HepG2 (cell line): ENCODE data around the gene ASB16. TPM values are rescaled to one million over a fixed set of nuclear protein-coding genes. Genes with fewer than 3 reads are reported as not detected.
A peak's percentile ranks its signal among the peaks of the same experiment; 100 is the strongest.

Experiments used
- CENPT ChIP-seq: sonication (generic); formaldehyde crosslinking; IDR thresholded peaks from 2 replicates; pipeline ENCODE4 v1.8.0; 2022; ENCODE audit warnings: low read depth, mild to moderate bottlenecking, moderate library complexity, missing genetic modification reagents
- ELF1 ChIP-seq: sonication (generic); formaldehyde crosslinking; IDR thresholded peaks from 2 replicates; pipeline ENCODE4 v1.4.0; 2020; ENCODE audit warnings: missing genetic modification reagents
- FIP1L1 ChIP-seq: fragments of 200-400 bp; formaldehyde crosslinking; IDR thresholded peaks from 2 replicates; pipeline ENCODE4 v1.6.1; 2018; ENCODE audit warnings: low read depth, mild to moderate bottlenecking, low read length, moderate library complexity, borderline replicate concordance; ENCODE audit not compliant: insufficient read depth
- FOSL1 ChIP-seq: sonication (generic); formaldehyde crosslinking; IDR thresholded peaks from 2 replicates; pipeline ENCODE4 v1.9.0; 2021; ENCODE audit warnings: missing genetic modification reagents, borderline replicate concordance
- HCFC1 ChIP-seq: fragments of 150-350 bp; IDR thresholded peaks from 2 replicates; pipeline ENCODE4 v1.6.1; 2014; ENCODE audit warnings: low read depth, low read length
- HNF1A ChIP-seq, 2 experiments: sonication (generic) in 1 of 2; formaldehyde crosslinking in 1 of 2; IDR thresholded peaks; 2 replicates each; pipeline versions ENCODE4 v1.4.0 to v1.6.1; 2016 to 2020; ENCODE audit warnings: borderline replicate concordance in 1 of 2, low read depth in 1 of 2, mild to moderate bottlenecking in 1 of 2, missing genetic modification reagents in 1 of 2
- IRF2 ChIP-seq: IDR thresholded peaks from 2 replicates; pipeline ENCODE4 v1.6.1; 2018; ENCODE audit warnings: missing genetic modification reagents, missing compliant biosample characterization
- KDM5B ChIP-seq: sonication (generic); formaldehyde crosslinking; IDR thresholded peaks from 2 replicates; pipeline ENCODE4 v1.4.0; 2020; ENCODE audit warnings: missing genetic modification reagents, mild to moderate bottlenecking, borderline replicate concordance
- KIAA2018 ChIP-seq: sonication (generic); formaldehyde crosslinking; IDR thresholded peaks from 2 replicates; pipeline ENCODE4 v1.5.0; 2020; ENCODE audit warnings: mild to moderate bottlenecking, missing genetic modification reagents, borderline replicate concordance
- MED1 ChIP-seq: sonication (generic); formaldehyde crosslinking; IDR thresholded peaks from 2 replicates; pipeline ENCODE4 v1.4.0; 2020; ENCODE audit warnings: missing genetic modification reagents
- SIN3B ChIP-seq: fragments of 150-350 bp; IDR thresholded peaks from 2 replicates; pipeline ENCODE4 v1.6.1; 2014; ENCODE audit warnings: low read length
- TBL1XR1 ChIP-seq: fragments of 150-350 bp; IDR thresholded peaks from 2 replicates; pipeline ENCODE4 v1.6.1; 2014; ENCODE audit warnings: borderline replicate concordance, low read length; ENCODE audit not compliant: partially characterized antibody
- THAP11 ChIP-seq: IDR thresholded peaks from 2 replicates; pipeline ENCODE4 v1.6.1; 2016; ENCODE audit warnings: missing biosample characterization, missing genetic modification reagents
- ZNF251 ChIP-seq: sonication (generic); formaldehyde crosslinking; IDR thresholded peaks from 2 replicates; pipeline ENCODE4 v1.9.0; 2021; ENCODE audit warnings: mild to moderate bottlenecking, missing genetic modification reagents
- ZNF274 ChIP-seq: sonication (generic); formaldehyde crosslinking; IDR thresholded peaks from 2 replicates; pipeline ENCODE4 v1.5.1; 2020; ENCODE audit warnings: mild to moderate bottlenecking, missing genetic modification reagents
- polyA plus RNA-seq, 8 experiments: library from polyadenylated mRNA; depleted of rRNA in 3 of 8; stranded (reverse) in 7 of 8; unstranded in 1 of 8; fragments of >200 nt; fragmentation: Illumina TruSeq in 4 of 8; extraction: Trizol in 4 of 8; gene quantifications; 2 replicates each; pipeline versions ENCODE4 v1.2.1 to v1.2.3, GENCODE V29; 2011 to 2016; ENCODE audit warnings: low read depth in 4 of 8, missing spikeins in 1 of 8, mixed read lengths in 1 of 8; ENCODE audit not compliant: insufficient read depth in 1 of 8
- total RNA-seq, 5 experiments: library from RNA; depleted of rRNA; stranded (reverse); fragments of >200 nt; fragmentation: Illumina TruSeq; extraction: Trizol; gene quantifications; 2 replicates each; pipeline ENCODE4 v1.2.3, GENCODE V29; 2016; ENCODE audit warnings: low read depth in 1 of 5

ASB16 gene
- total and polyA plus RNA-seq, 2 of the 13 experiments (the other 11 are each of a cell fraction or from before 2014, with no cell fraction given) = 0.07 TPM; not detected in 1

GRCh38 chr17:44186307-44187130 is 16.0 kb downstream of the ASB16 start, which contains the start of gene TMUB2 (continued):
- TF ChIP-seq ZNF251 = no peak
- no peak; the same call in 1 of the 2 replicates for TF ChIP-seq CENPT
- peak; percentile 67; the same call in 1 of the 2 replicates for TF ChIP-seq IRF2 (CRISPR knock-in tag)
- TF ChIP-seq HCFC1 = peak; percentile 51; the same call in 1 of the 2 replicates
- peak; percentile 14 for TF ChIP-seq TBL1XR1
- TF ChIP-seq THAP11 (CRISPR knock-in tag) = peak; percentile 94
- no peak for TF ChIP-seq HNF1A (IDR thresholded peaks at IDR 0.05; ENCODE audit: low read depth)
- peak; percentile 59; the same call in 1 of the 2 replicates for TF ChIP-seq HNF1A (CRISPR knock-in tag; IDR thresholded peaks at IDR 0.05; ENCODE audit: borderline replicate concordance)
- peak; percentile 78 for TF ChIP-seq MED1 (CRISPR knock-in tag)
- peak; percentile 25; the same call in 1 of the 2 replicates for TF ChIP-seq ZNF274 (CRISPR knock-in tag)
- TF ChIP-seq FIP1L1 = no peak
- peak; percentile 33; the same call in 1 of the 2 replicates for TF ChIP-seq FOSL1 (CRISPR knock-in tag)
- TF ChIP-seq KDM5B (CRISPR knock-in tag) = no peak; the same call in 1 of the 2 replicates
- TF ChIP-seq KIAA2018 (CRISPR knock-in tag) = 0 out of 2 replicates have a peak, but pooled peaks have one; percentile 27
- peak; percentile 94 for TF ChIP-seq ELF1
- no peak; the same call in 1 of the 2 replicates for TF ChIP-seq SIN3B
